Gastrocnemius medialis (tissue), 4 donors: ENCODE data around the gene POR.

Source experiments
- POLR2A ChIP-seq, 2 donors: fragments of 450-650 bp; IDR thresholded peaks; one replicate each; pipeline ENCODE4 v1.6.1; 2017; ENCODE audit warnings: antibody characterized with exemption in 2 of 2, mild to moderate bottlenecking in 2 of 2, moderate library complexity in 2 of 2
- TF ChIP-seq, protein P1 (sequence below), 5 experiments: fragments of 450-650 bp in 3 of 5; fragments of 200-600 bp in 2 of 5; sonication (generic) in 2 of 5; IDR thresholded peaks in 4 of 5; conservative IDR thresholded peaks in 1 of 5; 1 replicate in 4 of 5; 2 replicates in 1 of 5; pipeline ENCODE4 v1.5.1; 2016 to 2019; ENCODE audit warnings: antibody characterized with exemption in 5 of 5, mild to moderate bottlenecking in 3 of 5, moderate library complexity in 3 of 5

DNA sequence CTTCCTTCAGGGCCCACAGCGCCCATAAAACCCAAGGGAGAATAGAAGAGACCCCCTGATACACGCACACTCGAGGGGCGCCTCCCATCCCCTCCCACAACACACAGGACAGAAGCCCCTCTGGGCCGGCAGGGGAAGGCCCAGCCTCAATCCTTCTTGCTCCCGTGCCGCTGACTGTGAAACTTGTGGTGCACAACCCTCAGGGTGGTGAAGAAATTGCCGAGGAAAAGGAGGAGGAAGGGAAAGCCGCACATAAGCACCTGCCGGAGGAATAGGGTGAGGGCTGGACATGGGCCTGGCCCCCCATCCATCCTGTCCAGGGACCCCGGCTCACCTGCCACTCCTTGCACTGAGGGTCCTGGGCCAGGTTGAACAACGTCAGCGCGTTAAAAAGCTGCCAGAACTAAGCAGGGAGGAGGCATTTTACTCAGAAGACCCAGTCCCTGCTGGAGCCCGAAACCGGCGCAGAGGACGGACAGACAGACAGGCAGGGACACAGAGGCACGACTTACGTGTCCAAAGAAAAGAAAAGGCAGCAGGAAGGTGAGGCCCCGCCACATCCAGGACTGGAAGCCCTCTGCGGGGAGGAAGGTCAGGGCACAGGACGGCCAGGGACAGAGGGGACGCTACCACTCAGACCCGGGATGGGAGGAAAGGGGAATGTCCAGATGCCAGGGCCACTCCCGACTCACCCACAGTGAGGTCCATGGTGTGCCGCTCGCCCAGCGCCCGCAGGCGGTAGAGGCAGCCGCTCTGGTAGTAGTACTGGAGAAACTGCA is 72.3 kb downstream of the POR start:
- TF ChIP-seq, protein P1, sequence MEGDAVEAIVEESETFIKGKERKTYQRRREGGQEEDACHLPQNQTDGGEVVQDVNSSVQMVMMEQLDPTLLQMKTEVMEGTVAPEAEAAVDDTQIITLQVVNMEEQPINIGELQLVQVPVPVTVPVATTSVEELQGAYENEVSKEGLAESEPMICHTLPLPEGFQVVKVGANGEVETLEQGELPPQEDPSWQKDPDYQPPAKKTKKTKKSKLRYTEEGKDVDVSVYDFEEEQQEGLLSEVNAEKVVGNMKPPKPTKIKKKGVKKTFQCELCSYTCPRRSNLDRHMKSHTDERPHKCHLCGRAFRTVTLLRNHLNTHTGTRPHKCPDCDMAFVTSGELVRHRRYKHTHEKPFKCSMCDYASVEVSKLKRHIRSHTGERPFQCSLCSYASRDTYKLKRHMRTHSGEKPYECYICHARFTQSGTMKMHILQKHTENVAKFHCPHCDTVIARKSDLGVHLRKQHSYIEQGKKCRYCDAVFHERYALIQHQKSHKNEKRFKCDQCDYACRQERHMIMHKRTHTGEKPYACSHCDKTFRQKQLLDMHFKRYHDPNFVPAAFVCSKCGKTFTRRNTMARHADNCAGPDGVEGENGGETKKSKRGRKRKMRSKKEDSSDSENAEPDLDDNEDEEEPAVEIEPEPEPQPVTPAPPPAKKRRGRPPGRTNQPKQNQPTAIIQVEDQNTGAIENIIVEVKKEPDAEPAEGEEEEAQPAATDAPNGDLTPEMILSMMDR (IDR thresholded peaks at IDR 0.05 in 4 of 5, conservative IDR thresholded peaks at IDR 0.05 in 1 of 5), result no peak
- no peak for TF ChIP-seq POLR2A (IDR thresholded peaks at IDR 0.05)
